HG02610 (cell line): ENCODE results near the gene KCNH3.
"Not testable (repeated sequence)": the region's sequence is repeated elsewhere in the genome, so short reads cannot be mapped to it uniquely, and the experiment has no call there.

Experiments used
- ATAC-seq: cut with Tn5 transposase; IDR thresholded peaks from one replicate; pipeline ENCODE4 v1.9.1; 2021; ENCODE audit warnings: mild to moderate bottlenecking, moderate library complexity; ENCODE audit not compliant: unreplicated experiment

KCNH3 gene

GRCh38 chr12:49524660-49525324 lies 14.0 kb upstream of the KCNH3 start:
- ATAC-seq: no peak

DNA sequence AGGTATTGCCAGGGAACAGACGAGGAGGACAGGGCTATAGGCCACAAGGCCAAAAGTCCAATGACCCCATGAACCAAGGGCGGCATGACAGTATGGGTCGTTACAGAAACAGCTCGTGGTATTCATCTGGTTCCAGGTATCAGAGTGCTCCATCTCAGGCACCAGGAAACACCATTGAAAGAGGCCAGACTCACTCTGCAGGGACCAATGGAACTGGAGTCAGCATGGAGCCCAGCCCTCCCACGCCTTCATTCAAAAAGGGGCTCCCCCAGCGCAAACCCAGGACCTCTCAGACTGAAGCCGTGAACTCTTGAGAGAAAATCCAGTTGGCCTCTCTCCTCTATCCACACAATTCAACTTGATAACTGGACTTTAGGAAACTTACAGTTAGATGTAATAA lies 12.9 kb upstream of the KCNH3 start:
- ATAC-seq: no peak

GRCh38 chr12:49527361-49528130 lies 11.3 kb upstream of the KCNH3 start:
- ATAC-seq: no peak

GRCh38 chr12:49529414-49529813 lies 9.4 kb upstream of the KCNH3 start:
- no peak for ATAC-seq

DNA sequence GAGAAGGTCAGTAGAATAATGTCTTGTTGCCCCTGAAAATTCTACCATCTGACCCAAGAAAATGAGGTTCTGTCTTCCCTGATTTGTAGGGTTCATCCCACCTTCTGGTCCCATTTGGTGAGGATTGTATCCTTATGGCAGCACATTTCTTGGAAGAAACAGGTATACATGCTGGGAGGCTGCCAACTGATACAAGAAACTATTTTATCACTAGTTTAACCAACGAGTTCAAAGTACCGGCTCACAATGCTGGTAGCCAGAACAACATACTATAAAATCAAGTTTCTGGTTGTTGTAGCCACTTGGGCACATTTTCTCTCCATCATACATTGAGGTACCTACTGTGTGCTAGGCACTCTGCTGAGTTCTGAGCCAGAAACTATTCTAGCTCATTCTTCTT lies 7.1 kb upstream of the KCNH3 start:
- no peak for ATAC-seq

DNA sequence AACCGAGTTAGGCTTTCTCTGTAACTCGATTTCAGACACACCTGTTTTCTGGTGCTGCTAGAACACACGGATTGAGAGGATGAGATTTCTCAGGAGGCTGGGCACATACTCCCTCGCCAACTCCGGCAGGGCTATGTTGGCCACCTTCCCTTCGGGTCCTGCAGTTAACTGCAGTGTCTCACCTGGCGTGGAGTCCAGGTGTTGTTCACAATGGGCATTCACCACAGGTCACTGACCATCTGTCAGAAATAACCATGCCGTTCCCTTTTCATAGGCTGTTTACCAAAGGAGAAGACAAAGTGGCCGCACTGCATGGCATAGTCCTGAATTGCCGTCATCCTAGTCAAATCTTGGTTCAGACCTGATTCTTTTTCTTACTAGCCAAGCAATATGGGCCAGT lies 5.5 kb upstream of the KCNH3 start:
- ATAC-seq: no peak

- not testable (repeated sequence) for ATAC-seq
Measured at GRCh38 chr12:49534122-49534521, 4.7 kb upstream of the KCNH3 start.

- ATAC-seq: no peak
Measured at GRCh38 chr12:49534731-49535278, 4.0 kb upstream of the KCNH3 start.

DNA sequence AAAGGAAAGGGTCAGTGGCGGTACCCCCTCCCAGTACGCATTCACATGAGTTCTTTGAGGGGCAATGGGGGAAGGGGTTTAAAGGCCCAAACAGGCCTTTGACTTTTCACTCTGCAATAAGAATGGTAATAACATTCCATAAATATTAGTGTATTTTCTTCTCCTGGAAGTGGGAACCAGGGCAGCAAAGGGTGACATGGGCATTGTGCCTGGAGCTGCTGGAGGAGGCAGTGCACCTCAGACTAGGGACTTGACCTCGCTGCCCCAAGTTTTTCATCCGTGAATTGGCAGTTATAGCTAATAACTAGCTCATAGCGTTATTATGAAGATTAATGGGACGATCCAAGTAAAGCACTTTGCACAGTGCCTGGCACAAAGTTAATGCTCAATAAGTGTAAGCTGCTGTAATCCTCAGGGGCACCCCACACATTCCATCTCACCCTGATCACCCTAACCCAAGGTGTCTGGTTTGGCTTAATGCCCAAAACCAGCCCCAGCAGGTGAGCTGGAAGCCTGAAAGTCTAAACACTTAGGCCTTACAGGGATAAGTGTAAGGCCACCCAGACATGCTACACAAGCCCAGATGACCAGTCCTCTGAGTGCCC lies 2.8 kb upstream of the KCNH3 start:
- no peak for ATAC-seq

DNA sequence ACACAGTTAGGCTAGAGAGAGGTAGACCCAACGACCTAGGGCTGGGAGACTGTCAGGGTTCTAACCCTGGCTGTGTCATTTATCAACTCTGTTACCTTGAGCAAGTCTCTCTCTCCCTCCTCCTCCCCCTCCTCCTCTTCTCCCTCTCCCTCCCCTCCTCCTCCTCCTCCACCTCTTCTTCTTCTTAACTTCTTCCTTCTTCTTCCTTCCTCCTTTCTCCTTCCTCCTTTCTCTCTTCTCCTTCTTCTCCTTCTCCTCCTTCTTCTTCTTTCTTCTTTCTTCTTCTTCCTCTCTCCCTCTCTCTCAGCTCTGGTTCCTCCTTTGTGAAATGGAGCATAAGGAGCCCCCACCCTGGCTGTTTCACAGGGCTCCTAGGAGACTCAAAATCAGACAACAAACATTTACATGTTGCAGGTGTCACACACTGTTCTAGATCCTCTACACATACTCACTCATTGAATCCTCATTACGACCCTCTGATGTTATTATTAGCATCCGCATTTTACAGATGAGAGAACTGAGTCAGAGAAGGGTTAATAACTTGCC lies 2.2 kb upstream of the KCNH3 start:
- ATAC-seq: no peak

DNA sequence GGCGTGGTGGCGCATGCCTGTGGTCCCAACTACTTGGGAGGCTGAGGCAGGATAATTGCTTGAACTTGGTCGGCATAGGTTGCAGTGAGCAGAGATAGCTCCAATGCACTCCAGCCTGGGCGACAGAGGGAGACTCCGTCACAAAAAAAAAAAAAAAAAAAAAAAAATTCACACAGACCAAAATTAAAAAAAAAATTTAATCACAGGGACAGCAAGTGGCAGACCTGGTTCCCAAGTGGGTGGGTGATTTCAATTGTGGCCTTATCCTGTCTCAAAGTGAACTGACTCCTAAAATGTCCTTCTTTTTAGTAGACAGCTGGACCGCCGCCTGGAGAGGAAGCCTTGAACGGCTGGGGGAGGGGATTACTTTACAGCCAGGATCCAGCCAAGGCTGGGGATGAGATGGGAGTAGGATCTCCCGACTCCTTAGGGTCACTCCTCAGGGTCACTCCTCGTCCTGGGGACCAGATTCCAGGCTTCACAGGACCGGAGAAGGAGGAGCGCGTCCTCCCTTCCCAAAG lies 1.5 kb upstream of the KCNH3 start:
- no peak for ATAC-seq

DNA sequence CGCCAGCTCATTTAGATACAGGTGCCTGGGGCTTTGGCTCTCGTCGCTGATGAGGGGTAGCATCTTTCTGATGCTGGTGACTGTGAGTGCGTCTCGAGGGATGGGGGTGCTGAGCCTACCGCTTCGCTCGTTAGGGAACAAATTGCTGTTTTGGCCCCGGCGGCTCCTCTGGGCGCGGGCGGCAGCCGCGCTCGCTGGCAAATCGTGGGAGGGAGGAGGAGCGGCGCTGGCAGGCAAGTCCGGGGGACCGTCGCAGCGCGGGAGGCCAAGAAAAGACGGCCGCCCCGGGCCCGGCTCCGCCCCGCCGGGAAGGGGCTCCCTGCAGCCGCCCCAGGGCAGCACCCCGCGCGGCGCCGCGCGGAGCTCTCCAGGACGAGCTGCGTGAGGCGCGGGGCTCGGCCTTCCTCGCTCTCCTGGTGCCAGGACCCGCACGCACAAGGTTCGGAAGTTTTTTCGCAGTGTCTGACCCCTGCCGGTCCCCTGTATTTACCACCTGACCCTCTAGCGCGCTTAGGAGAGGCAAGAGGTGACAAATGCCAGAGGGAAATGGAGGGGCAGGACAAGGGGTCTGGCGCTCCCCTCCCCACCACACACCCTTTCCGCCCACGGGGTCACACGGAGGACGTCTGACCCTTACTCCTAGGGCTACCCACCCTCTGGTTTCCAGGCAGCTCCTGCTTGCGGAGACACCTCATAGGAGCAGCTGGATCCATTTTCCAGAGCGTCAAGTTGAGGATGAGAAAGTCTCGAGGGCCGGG lies 899 bp upstream of the KCNH3 start:
- no peak for ATAC-seq

DNA sequence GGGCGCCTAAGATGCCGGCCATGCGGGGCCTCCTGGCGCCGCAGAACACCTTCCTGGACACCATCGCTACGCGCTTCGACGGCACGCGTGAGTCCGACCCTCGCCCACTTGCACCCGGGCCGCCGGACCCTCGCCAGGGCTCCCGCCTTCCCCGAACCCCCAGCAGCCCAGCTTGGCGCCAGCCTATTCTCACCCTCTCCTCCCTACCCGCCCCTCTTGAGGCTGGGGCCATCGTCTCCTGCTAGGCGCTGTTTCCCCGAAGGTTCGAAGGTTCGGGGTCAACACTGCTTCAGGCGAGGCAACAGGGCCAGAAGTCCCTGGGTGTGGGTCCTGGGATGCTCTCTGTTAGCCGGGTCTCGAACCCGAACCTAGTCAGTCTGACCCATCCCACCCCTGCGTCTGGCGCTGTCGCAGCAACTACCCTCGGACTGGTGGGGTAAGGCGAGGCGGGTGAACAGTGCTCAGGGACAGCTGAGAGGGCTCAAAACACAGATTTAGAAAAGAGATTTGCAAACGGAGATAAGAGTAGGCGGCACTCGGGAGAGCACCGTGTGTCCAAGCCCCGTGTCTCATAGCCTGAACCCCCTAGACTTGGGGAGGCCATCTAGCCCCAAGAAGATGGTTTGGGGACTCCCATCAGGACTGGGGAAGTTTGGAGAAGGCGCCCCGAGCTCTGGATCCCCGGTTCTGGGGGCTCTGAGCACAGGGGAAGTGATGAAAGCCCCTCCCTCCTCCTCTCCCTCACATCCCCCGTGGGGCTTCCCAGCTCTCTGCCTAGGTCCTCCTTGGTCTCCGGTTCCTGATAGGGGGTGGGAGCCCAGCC lies 787 bp downstream of the KCNH3 start:
- ATAC-seq: no peak

GRCh38 chr12:49540229-49541139 lies 1.7 kb downstream of the KCNH3 start:
- ATAC-seq: no peak

DNA sequence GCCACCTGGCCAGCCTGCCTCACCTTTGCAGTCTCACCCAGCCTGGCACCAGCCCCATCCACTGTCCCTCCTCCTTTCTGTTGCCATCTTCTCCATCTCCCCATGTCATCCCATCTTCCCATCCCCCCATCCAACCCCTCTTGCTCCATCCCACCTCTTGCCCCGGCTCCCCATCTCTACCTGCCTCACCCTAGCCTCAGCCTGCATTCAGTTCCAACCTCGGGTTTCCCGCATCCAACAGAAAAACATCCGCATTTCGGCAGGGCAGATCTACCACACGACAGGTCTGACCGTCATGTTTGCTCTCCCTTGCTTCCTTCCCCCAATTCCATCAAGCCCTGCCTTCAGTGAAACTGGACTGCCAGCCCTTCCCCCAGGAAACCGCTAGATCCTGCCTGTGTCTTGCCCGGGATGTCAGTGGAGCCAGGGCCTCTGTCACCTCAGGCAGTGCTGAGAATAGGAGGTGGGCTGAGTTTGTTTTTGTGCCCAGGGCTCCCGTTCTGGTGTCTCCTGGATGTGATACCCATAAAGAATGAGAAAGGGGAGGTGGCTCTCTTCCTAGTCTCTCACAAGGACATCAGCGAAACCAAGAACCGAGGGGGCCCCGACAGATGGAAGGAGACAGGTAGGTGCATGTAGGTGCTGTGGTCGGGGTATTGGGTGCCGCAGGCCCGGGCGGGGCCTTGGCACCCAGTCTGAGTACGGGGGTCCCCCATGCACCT lies 2.5 kb downstream of the KCNH3 start:
- ATAC-seq: no peak

DNA sequence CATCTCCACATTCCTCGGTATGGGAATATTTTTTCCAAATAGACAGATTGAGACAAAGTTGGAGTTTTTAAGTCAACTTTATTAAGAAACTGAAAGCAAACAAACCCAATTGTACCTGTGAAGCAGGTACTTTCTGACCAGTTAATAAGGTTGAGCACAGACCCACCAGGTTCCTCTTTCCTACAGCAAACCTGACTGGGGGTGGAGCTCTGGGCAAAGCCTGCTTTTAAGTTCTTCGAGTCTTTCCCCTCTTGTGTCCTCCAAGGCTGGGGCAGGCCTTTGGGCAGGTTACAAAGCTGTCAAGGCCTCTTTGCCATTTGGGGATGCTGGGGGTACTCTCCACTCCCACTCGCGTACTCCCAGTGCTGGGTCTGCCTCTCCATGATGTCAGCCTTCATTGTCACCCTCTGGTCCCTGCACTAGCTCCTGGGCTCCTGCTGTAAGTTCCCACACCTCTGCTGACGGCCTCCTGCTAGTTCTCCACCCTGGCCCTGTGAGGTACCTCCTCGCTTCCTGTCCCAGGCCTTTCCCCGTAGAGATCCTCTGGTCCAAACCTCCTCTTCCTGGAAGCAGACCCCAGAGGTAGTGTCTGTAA lies 3.2 kb downstream of the KCNH3 start:
- no peak for ATAC-seq

- no peak for ATAC-seq
Measured at GRCh38 chr12:49542592-49543160, 3.8 kb downstream of the KCNH3 start.
